SW480 (cell line): ENCODE results near the gene LRRC75A.
"Not testable (repeated sequence)": the region's sequence is repeated elsewhere in the genome, so short reads cannot be mapped to it uniquely, and the experiment has no call there.

ENCODE experiments used
- DNase-seq: peaks from one replicate; pipeline ENCODE4 v3.0.0-alpha.2; 2016; ENCODE audit warnings: low spot score

The LRRC75A gene

GRCh38 chr17:16491703-16492612 lies at the start of gene LRRC75A:
Gene LRRC75A, minus strand, starts transcription at chr17:16492193. Its CDS starts 203 bp downstream, at chr17:16491990.
- DNase-seq, result peak; percentile 56

GRCh38 chr17:16537130-16537458 lies 45.1 kb upstream of the LRRC75A start:
- DNase-seq, result no peak

- DNase-seq, result no peak
These were observed 42.2 kb upstream of the LRRC75A start for GRCh38 chr17:16534236-16534635.

- DNase-seq, result no peak
These were observed 37.9 kb upstream of the LRRC75A start for GRCh38 chr17:16529906-16530305.

- DNase-seq, result no peak
These were observed 35.3 kb upstream of the LRRC75A start for GRCh38 chr17:16527298-16527697.

- DNase-seq, result not testable (repeated sequence)
These were observed 33.6 kb upstream of the LRRC75A start for GRCh38 chr17:16525556-16525955.

- peak; percentile 90 for DNase-seq
These were observed 29.2 kb upstream of the LRRC75A start for GRCh38 chr17:16521070-16521727.

GRCh38 chr17:16519021-16519420 lies 27.0 kb upstream of the LRRC75A start:
- no peak for DNase-seq

GRCh38 chr17:16517477-16517876 lies 25.5 kb upstream of the LRRC75A start:
- no peak for DNase-seq

- peak; percentile 83 for DNase-seq
These were observed 24.6 kb upstream of the LRRC75A start for GRCh38 chr17:16516594-16517051.

GRCh38 chr17:16515933-16516332 lies 23.9 kb upstream of the LRRC75A start:
- peak; percentile 70 for DNase-seq

GRCh38 chr17:16513873-16514272 lies 21.9 kb upstream of the LRRC75A start:
- DNase-seq, result no peak

GRCh38 chr17:16512011-16512410 lies 20.0 kb upstream of the LRRC75A start:
- DNase-seq, result no peak

GRCh38 chr17:16511593-16511992 lies 19.6 kb upstream of the LRRC75A start:
- DNase-seq, result no peak

- no peak for DNase-seq
These were observed 16.0 kb upstream of the LRRC75A start for GRCh38 chr17:16507918-16508533.

GRCh38 chr17:16506188-16506587 lies 14.2 kb upstream of the LRRC75A start:
- DNase-seq, result no peak

GRCh38 chr17:16504984-16505383 lies 13.0 kb upstream of the LRRC75A start:
- no peak for DNase-seq

GRCh38 chr17:16496820-16497489 lies 5.0 kb upstream of the LRRC75A start:
- no peak for DNase-seq

GRCh38 chr17:16495980-16496819 lies 4.2 kb upstream of the LRRC75A start:
- no peak for DNase-seq

GRCh38 chr17:16495561-16495960 lies 3.6 kb upstream of the LRRC75A start:
- no peak for DNase-seq

GRCh38 chr17:16494059-16494458 lies 2.1 kb upstream of the LRRC75A start:
- DNase-seq, result no peak
